Forelimb muscle (tissue), 1 donor: ENCODE data around the gene SPEN. TPM values are rescaled to one million over a fixed set of nuclear protein-coding genes. Genes with fewer than 3 reads are reported as not detected.
"Not testable (repeated sequence)": the region's sequence is repeated elsewhere in the genome, so short reads cannot be mapped to it uniquely, and the experiment has no call there.

Experiments
- DNase-seq: peaks from one replicate; pipeline ENCODE4 v3.0.0-alpha.2; 2013; ENCODE audit warnings: low read depth
- polyA plus RNA-seq: library from polyadenylated mRNA; unstranded; fragments of 120-200 nt; gene quantifications from one replicate; pipeline ENCODE4 v1.2.1, GENCODE V29; 2013; ENCODE audit not compliant: insufficient read length

SPEN gene
- polyA plus RNA-seq, 1 donor: 30.8 TPM

GRCh38 chr1:15856888-15857287, 9.4 kb downstream of the SPEN start:
- no peak for DNase-seq

- DNase-seq: no peak
Observed at GRCh38 chr1:15858069-15858670, 10.7 kb downstream of the SPEN start.

GRCh38 chr1:15858672-15859372, 11.3 kb downstream of the SPEN start:
- no peak for DNase-seq

- no peak for DNase-seq
Observed at GRCh38 chr1:15863156-15863901, 15.8 kb downstream of the SPEN start.

- DNase-seq: no peak
Observed at GRCh38 chr1:15866721-15867201, 19.3 kb downstream of the SPEN start.

- no peak for DNase-seq
Observed at GRCh38 chr1:15867288-15867687, 19.8 kb downstream of the SPEN start.

- DNase-seq: no peak
Observed at GRCh38 chr1:15869413-15869812, 21.9 kb downstream of the SPEN start.

GRCh38 chr1:15870421-15870820, 22.9 kb downstream of the SPEN start:
- DNase-seq: no peak

- no peak for DNase-seq
Observed at GRCh38 chr1:15874471-15874870, 27.0 kb downstream of the SPEN start.

- no peak for DNase-seq
Observed at GRCh38 chr1:15876357-15877055, 29.0 kb downstream of the SPEN start.

- no peak for DNase-seq
Observed at GRCh38 chr1:15881961-15882360, 34.5 kb downstream of the SPEN start.

GRCh38 chr1:15882665-15883064, 35.2 kb downstream of the SPEN start:
- DNase-seq: no peak

GRCh38 chr1:15883326-15883725, 35.8 kb downstream of the SPEN start:
- DNase-seq: no peak

- DNase-seq: no peak
Observed at GRCh38 chr1:15884477-15884876, 37.0 kb downstream of the SPEN start.

- no peak for DNase-seq
Observed at GRCh38 chr1:15885269-15885668, 37.8 kb downstream of the SPEN start.

GRCh38 chr1:15885701-15886610, 38.4 kb downstream of the SPEN start:
- peak; percentile 93 for DNase-seq

- no peak for DNase-seq
Observed at GRCh38 chr1:15886611-15887167, 39.2 kb downstream of the SPEN start.

- not testable (repeated sequence) for DNase-seq
Observed at GRCh38 chr1:15892857-15893599, 45.5 kb downstream of the SPEN start.

- DNase-seq: no peak
Observed at GRCh38 chr1:15895233-15895632, 47.7 kb downstream of the SPEN start.
